Naive thymus-derived CD4-positive, alpha-beta T cell (primary cell): Measurements from ENCODE around the gene ROR2. TPM values are rescaled to one million over a fixed set of nuclear protein-coding genes. Genes with fewer than 3 reads are reported as not detected.

ENCODE experiments used
- ATAC-seq: fragments of 150-1000 bp; cut with Tn5 transposase; 2 replicates; pipeline ENCODE4 v1.10.0; 2021; ENCODE audit warnings: mild to moderate bottlenecking, moderate library complexity
- CTCF ChIA-PET: fragments of 350-600 bp; sonication (Branson Sonifier 250); formaldehyde crosslinking; loops from one replicate; lab custom pipeline; 2021; ENCODE audit warnings: antibody characterized with exemption; lab: Charles Lee
- POLR2A ChIA-PET: fragments of 350-600 bp; sonication (Branson Sonifier 250); formaldehyde crosslinking; loops from one replicate; lab custom pipeline; 2021; ENCODE audit warnings: antibody characterized with exemption, inconsistent platforms; lab: Charles Lee
- DNase-seq, 9 donors: peaks; one replicate each; pipeline versions ENCODE4 v3.0.0 to v3.0.0-alpha.2; 2020 to 2022; ENCODE audit warnings: mixed read lengths in 1 of 9
- H3K27ac ChIP-seq: one replicate; pipeline ENCODE4 v1.7.0; 2013; ENCODE audit warnings: mild to moderate bottlenecking, low read depth, low read length, moderate library complexity
- H3K27me3 ChIP-seq, 2 donors: one replicate each; pipeline ENCODE4 v1.7.0; 2013; ENCODE audit warnings: low read length in 2 of 2, mild to moderate bottlenecking in 2 of 2, moderate library complexity in 2 of 2; ENCODE audit not compliant: control insufficient read depth in 2 of 2, insufficient read depth in 2 of 2
- H3K36me3 ChIP-seq, 3 experiments: 1 replicate in 2 of 3; 2 replicates in 1 of 3; pipeline ENCODE4 v1.7.0; 2013; ENCODE audit warnings: low read length in 3 of 3, mild to moderate bottlenecking in 3 of 3, moderate library complexity in 1 of 3; ENCODE audit not compliant: insufficient read depth in 3 of 3, control insufficient read depth in 2 of 3
- H3K4me1 ChIP-seq, 2 donors: one replicate each; pipeline ENCODE4 v1.7.0; 2013; ENCODE audit warnings: low read length in 2 of 2, mild to moderate bottlenecking in 2 of 2, moderate library complexity in 1 of 2; ENCODE audit not compliant: control insufficient read depth in 2 of 2, insufficient read depth in 2 of 2
- H3K4me3 ChIP-seq: 2 replicates; pipeline ENCODE4 v1.7.0; 2013; ENCODE audit warnings: mild to moderate bottlenecking, low read length
- H3K9me3 ChIP-seq, 3 experiments: 1 replicate in 2 of 3; 2 replicates in 1 of 3; pipeline ENCODE4 v1.7.0; 2013; ENCODE audit warnings: low read length in 3 of 3; ENCODE audit not compliant: control insufficient read depth in 2 of 3
- H3K27ac Mint-ChIP-seq, 9 donors: one replicate each; pipeline ENCODE4 v1.8.0; 2020 to 2022; ENCODE audit warnings: mixed read lengths in 9 of 9, mild to moderate bottlenecking in 8 of 9, moderate library complexity in 5 of 9, inconsistent platforms in 2 of 9
- H3K27me3 Mint-ChIP-seq, 5 donors: one replicate each; pipeline ENCODE4 v1.8.0; 2021 to 2022; ENCODE audit warnings: mixed read lengths in 5 of 5, mild to moderate bottlenecking in 1 of 5
- H3K36me3 Mint-ChIP-seq, 5 donors: one replicate each; pipeline ENCODE4 v1.8.0; 2020 to 2022; ENCODE audit warnings: mixed read lengths in 5 of 5, mild to moderate bottlenecking in 3 of 5, inconsistent platforms in 1 of 5
- H3K4me1 Mint-ChIP-seq, 7 donors: one replicate each; pipeline ENCODE4 v1.8.0; 2020 to 2022; ENCODE audit warnings: mixed read lengths in 7 of 7, mild to moderate bottlenecking in 3 of 7, inconsistent platforms in 1 of 7
- H3K4me3 Mint-ChIP-seq, 10 donors: one replicate each; pipeline ENCODE4 v1.8.0; 2020 to 2022; ENCODE audit warnings: mild to moderate bottlenecking in 10 of 10, mixed read lengths in 10 of 10, moderate library complexity in 6 of 10, inconsistent platforms in 2 of 10
- H3K9me3 Mint-ChIP-seq, 11 donors: one replicate each; pipeline ENCODE4 v1.8.0; 2020 to 2022; ENCODE audit warnings: mixed read lengths in 11 of 11, mild to moderate bottlenecking in 4 of 11, inconsistent platforms in 1 of 11, moderate library complexity in 1 of 11
- intact Hi-C, 2 donors: fragments of 100-400 bp; cut with micrococcal nuclease; formaldehyde crosslinking; loops; one replicate each; pipeline ENCODE4 v1.15.1; 2023
- polyA plus RNA-seq, 2 donors: library from polyadenylated mRNA; unstranded; fragments of 300-500 nt; fragmentation: Illumina TruSeq; gene quantifications; one replicate each; pipeline ENCODE4 v1.2.3, GENCODE V29; 2021
- total RNA-seq, 6 experiments: library from RNA in 5 of 6; stranded (reverse) in 5 of 6; gene quantifications; 1 replicate in 5 of 6; 2 replicates in 1 of 6; pipeline ENCODE4 v1.2.3 and lab custom pipeline; 2021 to 2026

The ROR2 gene
- total and polyA plus RNA-seq, 7 experiments from 2014 or later: 0.48 to 2.1 TPM; not detected in 5

GRCh38 chr9:91781906-91782305 is 168.1 kb downstream of the ROR2 start:
- Mint-ChIP-seq H3K4me3 (no peak overlapping the region), H3K4me1 (peaks cover 1 to 21% (median 13%) of the 10 kb centered on the region in 7 donors), H3K27me3 (peaks cover 28 to 34% (median 30%) of the 10 kb centered on the region in 5 donors), H3K27ac (no peak overlapping the region), H3K9me3 (peaks cover 0 to 17% (median 4%) of the 10 kb centered on the region in 11 donors), H3K36me3 (no peaks in the 10 kb centered on the region)
- no peak overlapping the region for H3K4me3 ChIP-seq
- no peaks in the 10 kb centered on the region for H3K36me3 ChIP-seq
- no peak for ATAC-seq
- ChIA-PET POLR2A (no interaction called here), CTCF (no interaction called here)
- H3K27me3 ChIP-seq: no peaks in the 10 kb centered on the region
- peaks cover 0 to 9% of the 10 kb centered on the region in 2 donors for H3K4me1 ChIP-seq
- peak in 1 of 9 donors; percentile 3 for DNase-seq
- no peak overlapping the region for H3K27ac ChIP-seq
- peaks cover 0 to 7% (median 0%) of the 10 kb centered on the region in 3 experiments for H3K9me3 ChIP-seq
- intact Hi-C loops: no loop called here

DNA sequence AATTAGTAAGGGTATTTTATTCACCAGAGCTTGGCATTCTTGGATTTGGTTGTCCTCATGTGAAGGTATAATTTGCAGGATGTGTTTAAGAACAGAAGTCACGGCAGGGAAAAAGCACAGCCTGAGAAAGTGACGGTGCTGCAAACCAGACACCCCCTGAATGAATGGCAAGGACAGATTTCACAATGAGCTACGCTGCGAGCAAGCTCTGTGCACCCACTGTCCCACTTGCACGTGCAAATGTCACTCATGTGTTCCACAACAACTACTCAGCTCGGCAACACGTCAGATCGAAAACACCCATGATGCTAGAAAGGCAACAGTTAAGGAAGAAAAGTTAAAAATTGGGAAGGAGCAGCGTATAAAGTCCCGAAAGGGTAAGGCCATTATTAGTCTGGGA is 168.9 kb downstream of the ROR2 start:
- H3K4me3 Mint-ChIP-seq: no peak overlapping the region
- no peaks in the 10 kb centered on the region for H3K36me3 ChIP-seq
- H3K9me3 ChIP-seq: peaks cover 0 to 7% (median 0%) of the 10 kb centered on the region in 3 experiments
- no peak overlapping the region for H3K27ac Mint-ChIP-seq
- H3K4me1 ChIP-seq: peaks cover 0 to 9% of the 10 kb centered on the region in 2 donors
- POLR2A ChIA-PET: no interaction called here
- DNase-seq (no peak), ATAC-seq (no peak)
- CTCF ChIA-PET: no interaction called here
- H3K27ac ChIP-seq: no peak overlapping the region
- H3K4me1 Mint-ChIP-seq: peaks cover 1 to 21% (median 13%) of the 10 kb centered on the region in 7 donors
- intact Hi-C loops: no loop called here
- no peaks in the 10 kb centered on the region for H3K27me3 ChIP-seq
- peaks cover 28 to 39% (median 36%) of the 10 kb centered on the region in 5 donors for H3K27me3 Mint-ChIP-seq
- peaks cover 0 to 13% (median 3%) of the 10 kb centered on the region in 11 donors for H3K9me3 Mint-ChIP-seq
- no peaks in the 10 kb centered on the region for H3K36me3 Mint-ChIP-seq
- no peak overlapping the region for H3K4me3 ChIP-seq

- H3K4me3 Mint-ChIP-seq: no peak overlapping the region
- H3K27me3 Mint-ChIP-seq: peaks cover 16 to 42% (median 27%) of the 10 kb centered on the region in 5 donors
- ChIA-PET CTCF (no interaction called here), POLR2A (no interaction called here)
- no peaks in the 10 kb centered on the region for H3K36me3 Mint-ChIP-seq
- no peak overlapping the region for H3K4me3 ChIP-seq
- intact Hi-C loops: no loop called here
- no peaks in the 10 kb centered on the region for H3K36me3 ChIP-seq
- H3K4me1 ChIP-seq: peaks cover 0 to 11% of the 10 kb centered on the region in 2 donors
- H3K9me3 ChIP-seq: peaks cover 0 to 3% (median 0%) of the 10 kb centered on the region in 3 experiments
- H3K9me3 Mint-ChIP-seq: no peaks in the 10 kb centered on the region
- H3K27ac Mint-ChIP-seq: no peak overlapping the region
- H3K27ac ChIP-seq: no peak overlapping the region
- no peak for DNase-seq
- no peak for ATAC-seq
- peaks cover 0 to 4% of the 10 kb centered on the region in 2 donors for H3K27me3 ChIP-seq
- H3K4me1 Mint-ChIP-seq: peaks cover 0 to 12% (median 9%) of the 10 kb centered on the region in 7 donors
Measured at GRCh38 chr9:91778031-91778430, 172.0 kb downstream of the ROR2 start.

DNA sequence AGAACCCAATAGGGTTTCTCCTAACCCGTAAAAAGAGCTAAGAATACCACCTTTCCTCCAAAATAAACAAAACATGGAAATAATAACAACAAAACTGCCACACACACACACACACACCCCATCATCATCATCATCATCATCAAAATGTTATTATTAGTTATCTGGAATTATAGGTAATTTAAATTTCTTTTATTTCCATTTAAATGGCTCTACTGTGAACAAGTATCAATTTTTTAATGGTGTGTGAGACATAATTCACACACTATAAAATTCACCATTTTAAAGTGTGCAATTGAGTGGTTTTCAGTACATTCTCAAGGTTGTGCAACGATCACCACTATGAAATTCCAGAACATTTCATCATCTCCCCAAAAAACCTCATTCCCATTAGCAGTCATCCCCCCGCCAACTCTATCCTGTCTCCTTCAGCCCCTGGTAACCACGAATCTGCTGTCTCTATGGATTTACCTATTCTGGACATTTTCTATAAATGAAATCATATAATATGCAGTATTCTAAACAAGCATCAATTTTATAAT is 172.7 kb downstream of the ROR2 start:
- no peaks in the 10 kb centered on the region for H3K9me3 Mint-ChIP-seq
- peaks cover 0 to 5% (median 3%) of the 10 kb centered on the region in 7 donors for H3K4me1 Mint-ChIP-seq
- Histone ChIP-seq H3K4me1 (peaks cover 0 to 6% of the 10 kb centered on the region in 2 donors), H3K27ac (no peak overlapping the region), H3K9me3 (no peaks in the 10 kb centered on the region), H3K36me3 (no peaks in the 10 kb centered on the region), H3K27me3 (peaks cover 0 to 4% of the 10 kb centered on the region in 2 donors), H3K4me3 (no peak overlapping the region)
- DNase-seq (no peak), ATAC-seq (no peak)
- peaks cover 16 to 36% (median 27%) of the 10 kb centered on the region in 5 donors for H3K27me3 Mint-ChIP-seq
- no peak overlapping the region for H3K4me3 Mint-ChIP-seq
- ChIA-PET CTCF (no interaction called here), POLR2A (no interaction called here)
- no peak overlapping the region for H3K27ac Mint-ChIP-seq
- H3K36me3 Mint-ChIP-seq: no peaks in the 10 kb centered on the region
- intact Hi-C loops: no loop called here

GRCh38 chr9:91776409-91777291 is 173.4 kb downstream of the ROR2 start:
- Histone ChIP-seq H3K27ac (no peak overlapping the region), H3K9me3 (no peaks in the 10 kb centered on the region), H3K36me3 (no peaks in the 10 kb centered on the region), H3K4me1 (peaks cover 0 to 4% of the 10 kb centered on the region in 2 donors), H3K27me3 (peaks cover 0 to 4% of the 10 kb centered on the region in 2 donors), H3K4me3 (no peak overlapping the region)
- DNase-seq: no peak
- POLR2A ChIA-PET: no interaction called here
- peaks cover 0 to 4% (median 0%) of the 10 kb centered on the region in 7 donors for H3K4me1 Mint-ChIP-seq
- CTCF ChIA-PET: no interaction called here
- intact Hi-C loops: no loop called here
- H3K4me3 Mint-ChIP-seq: no peak overlapping the region
- ATAC-seq: no peak
- H3K9me3 Mint-ChIP-seq: no peaks in the 10 kb centered on the region
- H3K27me3 Mint-ChIP-seq: peaks cover 16 to 35% (median 27%) of the 10 kb centered on the region in 5 donors
- H3K27ac Mint-ChIP-seq: no peak overlapping the region
- no peaks in the 10 kb centered on the region for H3K36me3 Mint-ChIP-seq

DNA sequence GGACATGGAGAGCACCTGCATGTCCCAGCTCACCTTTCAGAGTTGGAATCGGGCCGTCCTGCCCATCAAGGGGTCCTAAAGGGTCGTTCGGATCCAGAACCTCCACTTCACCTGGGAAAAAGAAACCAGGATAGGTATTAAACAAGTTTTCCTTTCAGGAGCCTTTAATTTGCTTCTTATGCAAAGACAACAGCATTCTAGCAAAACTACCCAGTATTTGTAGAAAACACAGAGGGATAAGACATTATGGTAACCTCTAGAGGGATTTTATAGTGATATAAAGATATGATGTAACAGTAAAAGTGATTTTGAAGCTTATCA is 174.4 kb downstream of the ROR2 start:
- H3K4me3 ChIP-seq: no peak overlapping the region
- ChIA-PET POLR2A (no interaction called here), CTCF (no interaction called here)
- ATAC-seq (no peak), DNase-seq (no peak)
- no peak overlapping the region for H3K27ac ChIP-seq
- no peaks in the 10 kb centered on the region for H3K36me3 ChIP-seq
- H3K9me3 ChIP-seq: no peaks in the 10 kb centered on the region
- H3K4me1 ChIP-seq: peaks cover 0 to 4% of the 10 kb centered on the region in 2 donors
- peaks cover 0 to 4% of the 10 kb centered on the region in 2 donors for H3K27me3 ChIP-seq
- intact Hi-C loops: loop anchor here in 1 of 2 donors (1.0 kb wide), 2 partner anchors 175 to 203 kb away; partner anchors contain the start of gene ROR2
- H3K9me3 Mint-ChIP-seq: no peaks in the 10 kb centered on the region
- H3K27ac Mint-ChIP-seq: no peak overlapping the region
- H3K4me3 Mint-ChIP-seq: no peak overlapping the region
- peaks cover 16 to 32% (median 27%) of the 10 kb centered on the region in 5 donors for H3K27me3 Mint-ChIP-seq
- peaks cover 0 to 4% (median 0%) of the 10 kb centered on the region in 7 donors for H3K4me1 Mint-ChIP-seq
- H3K36me3 Mint-ChIP-seq: no peaks in the 10 kb centered on the region
